ENCODE measurements around the gene TTC24.
"Not testable (repeated sequence)": the region's sequence is repeated elsewhere in the genome, so short reads cannot be mapped to it uniquely, and the experiment has no call there.

The TTC24 gene

DNA sequence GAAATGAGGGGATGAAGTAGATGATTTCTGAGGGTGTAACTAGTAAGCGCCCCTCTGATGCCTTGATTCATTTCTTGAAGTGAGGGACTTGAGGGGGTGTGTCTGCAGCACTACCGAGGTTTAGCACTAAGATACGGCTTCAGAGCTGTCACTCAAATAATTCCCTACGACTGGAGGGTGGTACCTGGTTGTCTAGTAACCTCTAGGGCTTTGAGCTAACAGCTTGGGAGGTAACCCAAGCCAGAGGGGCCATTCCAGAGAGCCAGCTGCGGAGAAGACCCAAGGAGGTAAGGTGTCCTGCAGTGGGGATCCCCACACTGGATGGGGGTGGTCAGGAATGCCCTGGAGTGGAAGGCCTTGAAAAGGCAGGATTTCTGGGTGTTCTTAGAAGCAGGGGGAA is at the start of gene TTC24:
Gene TTC24, plus strand, starts transcription at position 252 of the 400 bp plus-strand sequence. CDS start 1,642 bp downstream, outside the sequence.
- DNase-seq (ENCODE audit: low read depth in 3 of 3): no peak

DNA sequence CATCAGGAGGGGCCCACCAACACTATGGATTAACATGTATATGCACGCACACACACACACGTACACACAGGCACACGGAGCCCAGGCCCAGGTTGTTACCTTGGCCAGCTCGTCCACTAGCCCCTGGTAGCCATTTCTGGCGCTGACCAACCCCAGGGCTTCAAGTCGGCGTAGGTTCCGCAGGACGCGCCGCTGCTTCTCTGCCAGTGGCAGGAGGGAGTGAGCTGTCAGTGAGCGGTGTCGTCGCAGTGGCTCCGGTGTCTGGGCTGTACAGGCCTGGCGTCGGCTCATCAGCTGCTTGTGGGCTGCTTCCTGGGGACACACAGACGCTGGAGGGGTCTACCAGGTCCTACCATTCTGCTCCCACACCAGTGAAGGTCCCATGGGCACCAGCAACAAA is 49.5 kb upstream of the TTC24 start:
- DNase-seq (ENCODE audit: low read depth in 3 of 3): no peak

DNA sequence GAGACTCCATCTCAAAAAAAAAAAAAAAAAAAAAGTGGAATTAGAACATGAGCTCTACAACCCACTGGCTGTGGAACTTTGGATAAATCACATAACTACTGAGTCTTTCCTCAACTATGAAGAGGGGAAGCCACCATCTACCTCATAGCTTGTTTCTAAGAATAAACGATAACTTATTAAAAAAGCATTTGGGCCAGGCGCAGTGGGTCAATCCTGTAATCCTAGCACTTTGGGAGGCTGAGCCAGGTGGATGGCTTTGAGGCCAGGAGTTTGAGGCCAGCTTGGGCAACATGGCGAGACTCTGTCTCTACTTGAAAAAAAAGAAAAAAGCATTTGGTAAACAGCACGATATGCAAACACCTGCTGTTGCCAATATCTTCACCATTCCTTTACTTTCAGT is 47.1 kb upstream of the TTC24 start:
- no peak for DNase-seq (ENCODE audit: low read depth in 3 of 3)

DNA sequence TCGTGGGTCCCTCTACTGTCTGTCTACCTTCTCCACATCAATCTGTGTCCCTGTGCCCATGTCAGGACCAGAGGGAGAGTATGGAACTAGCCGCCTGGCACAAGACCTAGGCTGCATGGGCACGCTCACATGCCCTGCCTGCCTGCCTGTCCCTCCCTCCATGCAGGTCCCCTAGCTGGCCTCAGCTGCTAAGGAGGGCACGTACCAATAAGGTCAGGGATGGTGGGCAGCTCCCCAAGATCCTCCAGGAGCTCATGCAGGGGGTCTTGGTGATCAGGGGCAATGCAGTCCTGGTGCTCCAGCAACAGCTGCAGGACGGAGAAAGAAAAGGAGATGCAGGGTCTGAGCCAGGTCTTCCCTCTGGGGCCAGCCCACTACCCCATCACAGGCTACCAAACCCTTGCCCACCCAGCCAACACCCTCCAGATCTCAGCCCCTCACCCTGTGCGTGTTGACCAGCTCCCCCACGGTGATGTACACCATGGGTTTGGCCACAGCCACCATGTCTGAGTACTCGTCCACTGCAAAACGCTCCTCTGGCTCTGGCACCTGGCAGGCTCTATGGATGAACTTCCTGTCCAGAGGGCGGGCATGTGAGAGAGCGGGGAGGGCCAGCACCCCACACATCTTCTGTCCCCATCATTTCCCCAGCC is 45.8 kb upstream of the TTC24 start:
- no peak for DNase-seq (ENCODE audit: low read depth in 3 of 3)

DNA sequence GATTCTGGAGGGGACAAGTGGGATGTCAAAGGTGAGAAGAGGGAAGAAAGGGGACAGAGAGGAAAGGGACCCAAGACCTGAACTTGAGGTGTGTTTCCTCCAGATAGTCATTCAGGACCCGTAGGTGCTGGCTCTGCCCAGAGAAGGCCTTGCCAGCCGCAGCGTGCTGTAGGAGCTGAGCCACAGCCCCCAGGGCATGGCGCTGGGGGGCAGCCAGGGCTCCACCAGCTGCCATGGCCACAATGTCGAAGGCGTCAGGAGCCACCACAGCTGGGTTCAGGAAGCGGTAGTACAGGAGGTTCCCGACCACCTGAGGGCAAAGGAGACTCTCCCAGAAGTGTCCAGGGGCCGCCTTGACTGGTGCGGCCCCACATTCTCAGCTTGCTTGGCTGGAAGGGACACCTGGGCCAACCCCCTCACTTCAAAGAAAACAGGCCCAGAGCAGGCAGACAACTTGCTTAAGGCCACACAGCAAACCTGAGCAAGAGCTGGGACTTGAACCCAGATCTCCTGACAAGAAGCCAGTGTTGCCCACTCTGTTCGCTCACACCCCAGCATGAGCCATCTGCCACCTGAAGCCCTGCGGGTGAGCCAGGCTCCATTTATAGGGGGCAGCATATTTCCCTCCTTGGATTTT is 45.0 kb upstream of the TTC24 start:
- no peak for DNase-seq (ENCODE audit: low read depth in 3 of 3)

DNA sequence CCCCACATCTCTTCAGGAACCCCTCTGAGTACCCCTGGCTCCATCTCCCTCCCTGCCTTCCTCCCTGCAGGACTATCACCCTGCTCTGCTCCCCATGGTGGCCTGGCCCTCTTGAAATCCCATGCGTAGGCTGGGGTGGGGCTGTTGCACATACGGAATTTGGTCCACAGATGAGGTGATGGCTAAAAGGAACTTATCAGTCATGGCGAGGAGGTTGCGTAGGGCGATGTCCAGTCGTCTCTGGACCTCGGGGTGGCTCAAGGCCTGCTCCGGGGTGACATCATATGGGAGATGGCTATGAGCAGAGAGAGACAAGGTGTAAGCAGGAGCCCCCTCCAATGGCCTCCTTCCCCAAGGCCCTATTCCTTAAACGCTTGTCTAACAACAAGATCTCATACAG is 42.5 kb upstream of the TTC24 start:
- DNase-seq (ENCODE audit: low read depth in 3 of 3): no peak

DNA sequence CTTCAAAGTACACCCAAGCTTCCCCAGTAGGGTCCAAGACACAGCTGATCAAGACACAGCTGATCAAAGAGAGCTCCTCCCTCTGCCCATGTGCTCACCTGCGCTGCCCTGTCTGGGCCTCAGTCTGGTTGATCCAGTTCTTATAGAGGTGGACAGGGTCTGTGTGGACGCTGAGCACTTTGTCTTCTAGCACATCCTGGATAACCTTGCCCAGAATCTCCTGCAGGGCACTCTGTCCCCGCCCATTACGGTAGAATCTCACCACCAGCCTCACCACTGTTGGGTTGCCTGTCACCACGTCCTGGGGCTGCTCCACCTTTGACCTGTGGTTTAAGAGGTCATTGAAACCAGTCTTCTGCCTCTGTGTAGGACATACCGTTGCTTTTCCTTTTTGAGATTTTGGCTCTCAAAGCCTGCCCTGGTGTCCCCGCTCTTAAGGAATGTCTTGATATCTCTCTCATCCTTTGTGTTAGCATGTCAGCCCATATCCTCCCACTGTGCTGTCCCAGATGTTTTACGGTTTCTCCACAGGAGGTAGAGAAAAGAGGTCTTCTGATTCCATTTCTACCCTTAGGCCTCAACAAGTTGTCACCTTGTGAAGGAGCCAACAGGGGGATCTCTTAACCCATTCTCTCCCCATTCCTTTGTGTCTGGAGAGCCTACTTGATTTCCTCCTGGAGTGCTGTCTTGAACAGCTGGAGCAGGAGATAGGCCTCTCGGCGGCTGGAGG is 40.6 kb upstream of the TTC24 start:
- DNase-seq (ENCODE audit: low read depth in 3 of 3): no peak

DNA sequence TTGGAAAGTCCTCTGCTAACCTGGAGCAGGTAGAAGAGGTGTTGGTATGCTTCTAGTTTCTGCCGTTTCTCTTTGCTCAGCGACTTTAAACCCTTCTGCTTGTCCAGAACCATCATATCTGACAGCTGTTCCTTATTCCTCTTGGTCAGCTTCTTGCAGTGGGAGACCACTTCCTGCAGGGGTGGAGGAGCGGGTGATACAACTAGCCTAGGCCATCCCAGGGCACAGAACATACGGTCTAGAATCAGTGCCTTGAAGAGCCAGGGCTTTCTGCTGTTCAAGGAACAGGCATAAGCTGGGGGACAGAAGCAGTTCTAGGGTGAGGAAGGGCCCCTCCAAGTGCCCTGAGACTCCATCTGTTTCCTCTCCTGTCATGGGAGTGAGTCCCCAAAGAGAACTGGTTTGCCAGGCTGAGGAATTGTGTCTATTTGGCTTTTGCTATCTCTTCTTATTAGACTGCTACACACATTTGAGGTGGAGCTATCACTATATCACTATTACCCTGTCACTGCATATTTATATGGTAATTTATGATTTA is 39.6 kb upstream of the TTC24 start:
- DNase-seq (ENCODE audit: low read depth in 3 of 3): no peak

DNA sequence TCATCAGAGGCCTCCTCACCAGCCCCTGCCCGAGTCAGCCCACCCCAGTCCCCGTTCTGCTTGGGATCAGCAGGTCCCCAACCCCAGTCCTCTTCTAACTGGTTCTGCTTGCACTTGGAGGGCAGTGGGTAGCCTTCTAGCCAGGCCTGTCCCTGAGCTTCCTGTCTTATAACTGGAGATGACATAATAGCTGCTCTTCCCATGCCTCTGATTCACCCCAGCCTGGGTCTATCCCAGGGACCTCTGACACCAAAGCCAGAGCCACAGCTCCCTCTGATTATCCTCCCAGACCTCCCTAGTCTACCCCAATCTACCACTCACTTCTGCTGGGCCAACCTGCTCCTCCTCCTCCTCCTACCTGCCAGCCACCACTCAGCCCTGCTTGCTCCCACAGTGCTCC is 38.6 kb upstream of the TTC24 start:
- no peak for DNase-seq (ENCODE audit: low read depth in 3 of 3)

DNA sequence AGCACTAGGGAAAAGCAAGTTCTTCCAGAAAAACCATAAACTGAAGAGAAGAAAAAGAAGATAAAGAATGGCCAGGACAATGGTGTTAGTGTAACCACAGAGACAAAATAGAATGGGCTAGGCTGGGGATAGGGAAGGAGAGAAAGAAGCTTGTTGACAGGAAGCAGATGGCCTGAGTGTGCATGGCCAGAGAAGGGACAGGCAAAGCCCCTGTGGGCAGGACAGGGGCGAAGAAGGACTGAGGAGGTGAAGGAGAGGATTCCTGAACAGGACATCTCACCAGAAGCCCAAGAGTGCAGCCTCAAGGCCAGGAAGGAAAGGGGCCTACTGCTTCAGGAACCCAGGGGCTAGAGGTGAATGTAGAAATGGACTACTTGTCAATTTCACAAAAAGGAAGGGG is 36.5 kb upstream of the TTC24 start:
- no peak for DNase-seq (ENCODE audit: low read depth in 3 of 3)

DNA sequence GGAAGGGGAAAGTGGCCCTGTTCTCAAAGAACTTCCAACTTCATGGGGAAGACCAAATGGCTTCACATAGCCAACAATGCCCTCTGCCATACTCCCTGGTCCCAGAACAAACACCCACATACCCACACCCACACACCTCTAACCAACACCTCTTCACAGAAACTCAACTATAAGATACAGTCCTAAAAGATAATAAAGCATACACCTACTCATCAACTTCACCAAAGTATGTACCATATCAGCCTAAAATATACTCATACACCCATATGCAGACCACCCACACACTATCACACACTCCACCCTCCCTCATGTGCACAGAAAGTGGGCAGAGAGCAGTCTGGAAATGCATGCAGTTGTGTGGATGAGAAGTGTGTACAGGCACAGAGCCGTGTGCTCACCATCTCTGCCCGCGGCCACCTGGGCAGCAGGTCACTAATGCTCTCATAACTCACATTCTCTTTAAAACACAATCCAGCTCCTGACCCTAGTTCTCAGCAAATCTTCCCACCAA is 34.9 kb upstream of the TTC24 start:
- no peak for DNase-seq (ENCODE audit: low read depth in 3 of 3)

DNA sequence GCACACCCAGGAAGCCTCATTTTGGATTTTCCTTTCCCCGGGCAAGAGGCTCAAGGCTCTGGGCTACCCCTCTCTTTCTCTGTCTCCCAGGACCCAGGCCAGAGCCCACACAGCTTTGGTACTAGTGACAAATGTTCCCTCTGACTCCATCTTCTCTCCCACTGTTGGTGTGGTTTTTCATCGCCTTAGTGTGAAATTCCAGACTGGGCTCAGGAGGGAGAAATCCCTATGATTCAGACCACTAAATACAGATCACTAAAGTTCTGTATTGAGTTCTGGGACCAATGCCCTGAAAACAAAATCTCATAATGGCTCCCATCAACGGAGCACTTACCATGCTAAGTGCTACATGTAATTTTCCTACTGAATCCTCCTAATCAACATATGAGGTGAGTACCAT is 33.3 kb upstream of the TTC24 start:
- DNase-seq (ENCODE audit: low read depth in 3 of 3): no peak

DNA sequence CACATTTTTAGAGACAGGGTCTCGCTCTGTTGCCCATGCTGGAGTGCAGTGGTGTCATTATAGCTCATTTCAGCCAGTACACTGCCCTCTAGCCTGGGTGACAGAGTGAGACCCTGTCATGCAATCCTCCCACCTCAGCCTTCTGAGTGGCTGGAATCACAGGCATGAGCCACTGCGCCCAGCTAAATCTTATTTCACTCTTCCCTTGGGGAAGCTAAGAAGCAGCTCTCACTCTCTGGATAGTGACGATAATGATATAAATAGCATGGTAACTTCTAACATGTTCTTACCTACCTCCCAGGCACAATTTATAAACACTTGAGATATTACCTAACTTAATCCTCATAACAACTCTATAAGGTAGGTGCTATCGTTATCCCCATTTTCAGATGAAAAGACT is 32.1 kb upstream of the TTC24 start:
- no peak for DNase-seq (ENCODE audit: low read depth in 3 of 3)

DNA sequence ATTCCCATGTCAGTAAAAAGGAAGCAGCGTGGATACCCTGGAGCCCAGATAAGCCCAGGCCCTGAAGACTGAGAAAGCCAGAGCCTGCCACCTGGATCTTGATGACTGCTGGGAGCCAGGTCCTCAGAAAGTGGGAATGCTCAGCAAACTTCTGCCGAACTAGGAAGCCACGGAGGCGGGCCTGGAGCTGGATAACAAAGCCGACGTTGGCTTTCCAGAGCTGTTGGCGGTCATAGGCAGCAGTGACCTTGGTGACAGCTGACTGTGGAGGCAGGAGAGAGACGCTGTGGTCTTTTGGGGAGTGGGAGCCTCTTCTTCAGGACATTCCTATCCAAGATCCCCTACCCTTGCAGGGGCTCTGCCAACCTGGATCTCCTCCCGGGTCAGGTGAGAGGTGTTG is 31.5 kb upstream of the TTC24 start:
- DNase-seq (ENCODE audit: low read depth in 3 of 3): no peak

DNA sequence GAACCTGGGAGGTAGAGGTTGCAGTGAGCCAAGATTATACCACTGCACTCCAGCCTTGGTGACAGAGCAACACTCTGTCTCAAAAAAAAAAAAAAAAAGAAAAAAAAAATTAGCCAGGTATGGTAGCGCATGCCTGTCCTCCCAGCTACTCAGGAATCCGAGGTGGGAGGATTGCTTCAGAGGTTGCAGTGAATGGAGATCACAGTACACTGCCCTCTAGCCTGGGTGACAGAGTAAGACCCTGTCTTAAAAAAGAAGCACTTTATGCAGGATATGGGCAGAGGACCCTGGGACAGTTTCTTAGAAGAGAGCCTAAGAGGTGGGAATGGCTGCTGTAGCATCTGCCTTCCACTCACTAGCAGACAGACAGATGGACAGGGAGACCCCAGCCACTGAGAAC is 30.1 kb upstream of the TTC24 start:
- no peak for DNase-seq (ENCODE audit: low read depth in 3 of 3)

DNA sequence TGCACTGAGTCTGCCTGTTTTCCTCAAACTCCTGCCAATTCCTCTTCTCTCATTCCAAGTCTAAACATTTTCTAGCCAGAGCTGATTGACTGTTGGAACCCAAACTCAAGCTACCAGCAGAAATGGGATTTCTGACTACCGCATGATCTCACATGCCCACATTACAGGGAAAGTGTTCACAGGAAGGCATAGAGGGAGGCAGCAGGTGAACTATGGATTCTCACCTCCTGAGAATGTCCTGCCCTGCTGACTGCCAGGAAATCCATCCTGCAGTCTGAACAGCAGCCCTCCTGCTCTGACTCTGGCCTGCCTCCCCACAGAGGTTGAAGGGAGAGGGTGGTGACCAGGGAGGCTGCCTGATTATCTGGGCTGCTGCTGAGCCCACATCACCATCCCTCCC is 29.7 kb upstream of the TTC24 start:
- no peak for DNase-seq (ENCODE audit: low read depth in 3 of 3)

DNA sequence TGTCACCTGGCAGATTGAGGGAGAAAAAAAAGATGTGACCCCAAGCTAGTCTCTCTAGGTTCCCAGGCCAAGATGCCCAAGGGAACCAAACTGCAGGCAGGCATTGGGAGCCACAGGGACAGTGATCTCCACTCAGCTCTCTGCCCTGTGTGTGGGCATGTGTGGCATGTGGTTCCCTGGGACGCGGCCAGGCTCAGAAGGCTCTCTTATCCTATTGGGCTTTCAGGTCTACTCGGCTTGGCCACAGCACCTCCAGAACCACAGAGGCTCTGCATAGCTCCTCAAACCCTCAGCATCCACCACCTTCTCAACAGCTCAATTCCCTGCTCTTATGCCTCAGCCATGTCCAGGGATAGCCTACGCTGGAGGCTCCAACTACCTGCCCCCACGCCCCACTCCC is 29.2 kb upstream of the TTC24 start:
- no peak for DNase-seq (ENCODE audit: low read depth in 3 of 3)

DNA sequence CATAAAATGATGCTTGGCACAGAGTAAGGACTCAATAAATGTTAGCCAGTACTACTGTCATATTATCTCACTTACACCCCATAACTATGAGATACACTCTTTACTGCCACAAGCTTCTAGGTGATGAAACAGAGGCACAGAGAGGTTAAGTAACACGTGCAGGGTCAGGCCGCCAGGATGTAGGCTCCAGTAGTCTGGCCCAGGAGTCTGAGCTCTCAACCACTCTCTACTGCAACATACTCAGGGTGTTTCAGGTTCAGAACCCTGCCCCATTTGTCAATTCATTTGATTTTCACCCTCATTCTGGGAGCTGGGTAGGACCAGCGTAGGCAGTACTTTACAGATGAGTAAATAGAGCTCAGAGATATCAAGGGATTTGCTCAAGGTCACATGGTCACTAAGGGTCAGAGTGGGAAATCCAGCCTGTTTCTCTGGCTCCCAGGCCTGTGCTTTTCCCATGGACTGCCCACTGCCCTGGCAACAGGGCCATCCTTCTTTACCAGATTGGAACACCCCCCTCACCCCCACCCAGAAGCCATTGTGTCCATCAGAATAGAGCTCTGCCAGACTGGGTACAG is 28.4 kb upstream of the TTC24 start:
- no peak for DNase-seq (ENCODE audit: low read depth in 3 of 3)

DNA sequence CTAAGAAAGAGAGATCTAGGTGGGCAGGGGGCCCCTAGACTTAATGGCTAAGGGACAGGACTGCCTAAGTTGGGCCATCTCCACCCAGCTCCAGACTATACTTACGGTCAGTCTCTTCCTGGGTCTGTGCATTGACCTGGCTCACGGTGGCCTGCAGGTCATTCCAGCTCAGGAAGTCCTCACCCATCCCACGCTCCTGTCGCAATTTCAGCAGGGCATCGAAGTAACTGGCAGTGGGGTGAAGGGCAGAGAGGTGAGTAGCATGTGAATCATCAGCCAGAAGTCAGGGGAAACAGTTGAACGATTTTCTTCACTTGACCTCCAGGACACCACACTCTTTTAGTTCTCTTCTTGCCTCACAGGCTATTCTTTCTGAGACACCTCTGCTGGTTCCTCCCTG is 27.7 kb upstream of the TTC24 start:
- DNase-seq (ENCODE audit: low read depth in 3 of 3): no peak

DNA sequence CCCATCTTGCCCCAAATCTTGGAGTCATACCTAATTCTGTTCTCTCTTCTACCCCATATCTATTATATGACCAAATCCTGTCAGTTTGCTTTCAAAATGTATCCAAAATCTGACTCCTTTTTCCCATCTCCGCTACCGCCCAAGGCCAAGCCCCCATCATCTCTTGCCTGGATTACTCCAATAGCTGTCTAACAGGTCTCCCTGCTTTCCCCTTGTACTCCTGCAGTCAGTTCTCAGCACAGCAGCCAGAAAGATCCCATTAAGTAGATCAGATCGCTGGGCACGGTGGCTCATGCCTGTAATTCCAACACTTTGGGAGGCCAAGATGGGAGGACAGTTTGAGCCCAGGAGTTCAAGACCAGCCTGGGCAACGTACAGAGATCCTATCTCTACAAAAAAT is 27.0 kb upstream of the TTC24 start:
- no peak for DNase-seq (ENCODE audit: low read depth in 3 of 3)

DNA sequence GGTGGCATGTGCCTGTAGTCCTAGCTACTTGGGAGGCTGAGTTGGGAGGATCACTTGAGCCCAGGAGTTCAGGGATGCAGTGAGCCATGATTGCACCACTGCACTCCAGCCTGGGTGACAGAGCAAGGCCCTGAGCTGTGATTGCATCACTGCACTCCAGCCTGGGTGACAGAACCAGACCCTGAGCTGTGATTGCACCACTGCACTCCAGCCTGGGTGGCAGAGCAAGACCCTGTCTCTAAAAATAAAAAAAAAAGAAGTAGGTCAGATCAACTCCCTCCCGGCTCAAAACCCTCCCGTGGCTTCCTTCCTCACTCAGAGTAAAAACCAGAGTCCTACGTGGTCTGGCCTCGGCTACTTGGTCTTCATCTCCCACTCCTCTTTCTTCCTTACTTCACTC is 26.6 kb upstream of the TTC24 start:
- DNase-seq (ENCODE audit: low read depth in 3 of 3): not testable (repeated sequence)

DNA sequence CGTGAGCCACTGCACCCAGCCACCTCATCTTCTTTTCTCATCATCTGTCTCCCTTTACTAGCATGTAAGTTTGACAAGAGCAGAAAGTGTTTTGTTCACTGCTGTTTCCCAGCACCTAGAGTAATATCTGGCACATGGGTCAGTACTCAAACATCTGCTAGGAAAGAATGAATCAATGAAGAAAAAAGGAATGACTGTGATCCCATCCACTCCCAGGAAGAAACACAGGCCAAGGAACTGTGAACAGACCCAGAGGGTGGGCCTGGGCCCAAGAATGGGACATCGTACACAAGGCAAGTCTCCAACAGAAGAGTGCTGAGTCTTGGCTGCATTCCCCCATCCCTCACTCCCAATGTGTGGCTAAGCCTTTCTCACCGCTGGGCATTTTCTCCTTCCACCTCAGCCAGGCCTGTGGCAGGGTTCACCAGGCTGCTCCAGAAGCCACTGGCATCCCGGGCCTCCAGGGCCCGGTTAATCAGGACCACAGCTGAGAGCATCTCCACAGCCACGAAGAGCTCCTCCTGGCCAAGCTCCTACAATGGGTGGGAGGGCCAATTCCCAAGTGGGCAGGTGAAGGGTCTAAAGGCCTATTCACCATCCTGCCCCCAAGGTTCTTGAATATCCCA is 25.6 kb upstream of the TTC24 start:
- DNase-seq (ENCODE audit: low read depth in 3 of 3): no peak
